H1 (cell line): ENCODE data around the gene GCLM. TPM values are rescaled to one million over a fixed set of nuclear protein-coding genes. Genes with fewer than 3 reads are reported as not detected.

Source experiments
- EGR1 ChIP-seq: IDR thresholded peaks from 2 replicates; pipeline ENCODE4 v1.6.1; 2011; ENCODE audit warnings: low read depth, low read length, borderline replicate concordance
- EZH2 ChIP-seq: fragments of 200-600 bp; sonication (generic); IDR thresholded peaks from 2 replicates; pipeline ENCODE4 v1.7.1; 2012; ENCODE audit warnings: low read depth, mild to moderate bottlenecking, moderate library complexity, low read length, inconsistent platforms; ENCODE audit not compliant: severe bottlenecking
- RBBP5 ChIP-seq: IDR thresholded peaks from 2 replicates; pipeline ENCODE4 v1.7.1; 2012; ENCODE audit warnings: low read depth, mild to moderate bottlenecking, inconsistent platforms, low read length, moderate library complexity, borderline replicate concordance
- RFX5 ChIP-seq: IDR thresholded peaks from 2 replicates; pipeline ENCODE4 v1.6.1; 2011; ENCODE audit warnings: low read depth, low read length, improper control_type of control experiment, borderline replicate concordance
- SIRT6 ChIP-seq: IDR thresholded peaks from one replicate; pipeline ENCODE4 v1.7.1; 2012; ENCODE audit warnings: low read length, inconsistent platforms
- SP1 ChIP-seq: IDR thresholded peaks from 2 replicates; pipeline ENCODE4 v1.6.1; 2011; ENCODE audit warnings: low read depth, low read length
- SRF ChIP-seq: IDR thresholded peaks from 2 replicates; pipeline ENCODE4 v1.6.1; 2011; ENCODE audit warnings: mild to moderate bottlenecking, low read depth, low read length, moderate library complexity
- YY1 ChIP-seq: IDR thresholded peaks from 2 replicates; pipeline ENCODE4 v1.6.1; 2011; ENCODE audit warnings: low read depth, mild to moderate bottlenecking, low read length
- polyA plus RNA-seq, 7 experiments: library from polyadenylated mRNA; depleted of rRNA in 3 of 7; stranded (reverse) in 5 of 7; unstranded in 2 of 7; fragments of >200 nt in 5 of 7; fragments of 200-250 nt in 2 of 7; gene quantifications; 1 replicate in 5 of 7; 2 replicates in 1 of 7; 4 replicates in 1 of 7; pipeline versions ENCODE4 v1.2.1 to v1.2.3, GENCODE V29; 2011 to 2013; ENCODE audit warnings: missing spikeins in 2 of 7, mixed read lengths in 2 of 7
- total RNA-seq: library from RNA; stranded (reverse); fragmentation: NEBNext Ultra II Directional; extraction: Animal tissue kit (Norgen Biotek cat#: 25700); gene quantifications from 2 replicates; pipeline ENCODE4 v1.2.1, GENCODE V29; 2021
- TF ChIP-seq, protein P1 (sequence below): fragments of 300-600 bp; sonication (generic); IDR thresholded peaks from 2 replicates; pipeline ENCODE4 v1.7.1; 2012; ENCODE audit warnings: low read length, moderate library complexity, mild to moderate bottlenecking, inconsistent platforms; ENCODE audit not compliant: insufficient replicate concordance
- TF ChIP-seq, protein P2 (sequence below): IDR thresholded peaks from 2 replicates; pipeline ENCODE4 v1.6.1; 2011; ENCODE audit warnings: low read depth, mild to moderate bottlenecking, low read length; ENCODE audit not compliant: insufficient read depth
- TF ChIP-seq, protein P3 (sequence below): IDR thresholded peaks from 2 replicates; pipeline ENCODE4 v1.6.1; 2011; ENCODE audit warnings: low read length, improper control_type of control experiment

Gene GCLM
- total and polyA plus RNA-seq, 2 of the 8 experiments (the other 6 are each of a cell fraction or from before 2014, with no cell fraction given) = 3.1 to 12.8 TPM

DNA sequence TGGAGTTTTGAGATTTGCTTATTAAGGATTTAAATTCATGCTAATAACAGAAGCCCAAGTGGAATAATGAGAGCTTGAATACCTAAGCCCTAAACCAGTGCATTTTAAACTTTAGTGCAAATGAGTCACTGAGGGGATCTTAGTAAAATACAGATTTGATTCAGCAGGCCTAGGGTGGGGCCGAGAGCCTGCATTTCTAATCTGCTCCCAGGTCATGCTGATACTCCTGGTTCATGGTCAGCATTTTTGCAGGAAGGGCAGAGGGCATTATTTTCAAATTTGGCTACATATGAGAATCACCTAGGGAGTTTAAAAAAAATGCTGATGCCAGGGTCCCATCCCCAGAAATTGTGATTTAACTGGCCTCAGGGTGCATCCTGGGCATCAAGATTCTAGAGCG, 69.5 kb downstream of the GCLM start (continued):
- TF ChIP-seq, protein P1, sequence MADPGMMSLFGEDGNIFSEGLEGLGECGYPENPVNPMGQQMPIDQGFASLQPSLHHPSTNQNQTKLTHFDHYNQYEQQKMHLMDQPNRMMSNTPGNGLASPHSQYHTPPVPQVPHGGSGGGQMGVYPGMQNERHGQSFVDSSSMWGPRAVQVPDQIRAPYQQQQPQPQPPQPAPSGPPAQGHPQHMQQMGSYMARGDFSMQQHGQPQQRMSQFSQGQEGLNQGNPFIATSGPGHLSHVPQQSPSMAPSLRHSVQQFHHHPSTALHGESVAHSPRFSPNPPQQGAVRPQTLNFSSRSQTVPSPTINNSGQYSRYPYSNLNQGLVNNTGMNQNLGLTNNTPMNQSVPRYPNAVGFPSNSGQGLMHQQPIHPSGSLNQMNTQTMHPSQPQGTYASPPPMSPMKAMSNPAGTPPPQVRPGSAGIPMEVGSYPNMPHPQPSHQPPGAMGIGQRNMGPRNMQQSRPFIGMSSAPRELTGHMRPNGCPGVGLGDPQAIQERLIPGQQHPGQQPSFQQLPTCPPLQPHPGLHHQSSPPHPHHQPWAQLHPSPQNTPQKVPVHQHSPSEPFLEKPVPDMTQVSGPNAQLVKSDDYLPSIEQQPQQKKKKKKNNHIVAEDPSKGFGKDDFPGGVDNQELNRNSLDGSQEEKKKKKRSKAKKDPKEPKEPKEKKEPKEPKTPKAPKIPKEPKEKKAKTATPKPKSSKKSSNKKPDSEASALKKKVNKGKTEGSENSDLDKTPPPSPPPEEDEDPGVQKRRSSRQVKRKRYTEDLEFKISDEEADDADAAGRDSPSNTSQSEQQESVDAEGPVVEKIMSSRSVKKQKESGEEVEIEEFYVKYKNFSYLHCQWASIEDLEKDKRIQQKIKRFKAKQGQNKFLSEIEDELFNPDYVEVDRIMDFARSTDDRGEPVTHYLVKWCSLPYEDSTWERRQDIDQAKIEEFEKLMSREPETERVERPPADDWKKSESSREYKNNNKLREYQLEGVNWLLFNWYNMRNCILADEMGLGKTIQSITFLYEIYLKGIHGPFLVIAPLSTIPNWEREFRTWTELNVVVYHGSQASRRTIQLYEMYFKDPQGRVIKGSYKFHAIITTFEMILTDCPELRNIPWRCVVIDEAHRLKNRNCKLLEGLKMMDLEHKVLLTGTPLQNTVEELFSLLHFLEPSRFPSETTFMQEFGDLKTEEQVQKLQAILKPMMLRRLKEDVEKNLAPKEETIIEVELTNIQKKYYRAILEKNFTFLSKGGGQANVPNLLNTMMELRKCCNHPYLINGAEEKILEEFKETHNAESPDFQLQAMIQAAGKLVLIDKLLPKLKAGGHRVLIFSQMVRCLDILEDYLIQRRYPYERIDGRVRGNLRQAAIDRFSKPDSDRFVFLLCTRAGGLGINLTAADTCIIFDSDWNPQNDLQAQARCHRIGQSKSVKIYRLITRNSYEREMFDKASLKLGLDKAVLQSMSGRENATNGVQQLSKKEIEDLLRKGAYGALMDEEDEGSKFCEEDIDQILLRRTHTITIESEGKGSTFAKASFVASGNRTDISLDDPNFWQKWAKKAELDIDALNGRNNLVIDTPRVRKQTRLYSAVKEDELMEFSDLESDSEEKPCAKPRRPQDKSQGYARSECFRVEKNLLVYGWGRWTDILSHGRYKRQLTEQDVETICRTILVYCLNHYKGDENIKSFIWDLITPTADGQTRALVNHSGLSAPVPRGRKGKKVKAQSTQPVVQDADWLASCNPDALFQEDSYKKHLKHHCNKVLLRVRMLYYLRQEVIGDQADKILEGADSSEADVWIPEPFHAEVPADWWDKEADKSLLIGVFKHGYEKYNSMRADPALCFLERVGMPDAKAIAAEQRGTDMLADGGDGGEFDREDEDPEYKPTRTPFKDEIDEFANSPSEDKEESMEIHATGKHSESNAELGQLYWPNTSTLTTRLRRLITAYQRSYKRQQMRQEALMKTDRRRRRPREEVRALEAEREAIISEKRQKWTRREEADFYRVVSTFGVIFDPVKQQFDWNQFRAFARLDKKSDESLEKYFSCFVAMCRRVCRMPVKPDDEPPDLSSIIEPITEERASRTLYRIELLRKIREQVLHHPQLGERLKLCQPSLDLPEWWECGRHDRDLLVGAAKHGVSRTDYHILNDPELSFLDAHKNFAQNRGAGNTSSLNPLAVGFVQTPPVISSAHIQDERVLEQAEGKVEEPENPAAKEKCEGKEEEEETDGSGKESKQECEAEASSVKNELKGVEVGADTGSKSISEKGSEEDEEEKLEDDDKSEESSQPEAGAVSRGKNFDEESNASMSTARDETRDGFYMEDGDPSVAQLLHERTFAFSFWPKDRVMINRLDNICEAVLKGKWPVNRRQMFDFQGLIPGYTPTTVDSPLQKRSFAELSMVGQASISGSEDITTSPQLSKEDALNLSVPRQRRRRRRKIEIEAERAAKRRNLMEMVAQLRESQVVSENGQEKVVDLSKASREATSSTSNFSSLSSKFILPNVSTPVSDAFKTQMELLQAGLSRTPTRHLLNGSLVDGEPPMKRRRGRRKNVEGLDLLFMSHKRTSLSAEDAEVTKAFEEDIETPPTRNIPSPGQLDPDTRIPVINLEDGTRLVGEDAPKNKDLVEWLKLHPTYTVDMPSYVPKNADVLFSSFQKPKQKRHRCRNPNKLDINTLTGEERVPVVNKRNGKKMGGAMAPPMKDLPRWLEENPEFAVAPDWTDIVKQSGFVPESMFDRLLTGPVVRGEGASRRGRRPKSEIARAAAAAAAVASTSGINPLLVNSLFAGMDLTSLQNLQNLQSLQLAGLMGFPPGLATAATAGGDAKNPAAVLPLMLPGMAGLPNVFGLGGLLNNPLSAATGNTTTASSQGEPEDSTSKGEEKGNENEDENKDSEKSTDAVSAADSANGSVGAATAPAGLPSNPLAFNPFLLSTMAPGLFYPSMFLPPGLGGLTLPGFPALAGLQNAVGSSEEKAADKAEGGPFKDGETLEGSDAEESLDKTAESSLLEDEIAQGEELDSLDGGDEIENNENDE = no peak
- no peak for TF ChIP-seq SIRT6
- TF ChIP-seq SP1 = no peak
- TF ChIP-seq EZH2 = no peak
- TF ChIP-seq SRF = no peak
- TF ChIP-seq RFX5 = no peak
- TF ChIP-seq, protein P2, sequence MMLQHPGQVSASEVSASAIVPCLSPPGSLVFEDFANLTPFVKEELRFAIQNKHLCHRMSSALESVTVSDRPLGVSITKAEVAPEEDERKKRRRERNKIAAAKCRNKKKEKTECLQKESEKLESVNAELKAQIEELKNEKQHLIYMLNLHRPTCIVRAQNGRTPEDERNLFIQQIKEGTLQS = no peak
- TF ChIP-seq, protein P3, sequence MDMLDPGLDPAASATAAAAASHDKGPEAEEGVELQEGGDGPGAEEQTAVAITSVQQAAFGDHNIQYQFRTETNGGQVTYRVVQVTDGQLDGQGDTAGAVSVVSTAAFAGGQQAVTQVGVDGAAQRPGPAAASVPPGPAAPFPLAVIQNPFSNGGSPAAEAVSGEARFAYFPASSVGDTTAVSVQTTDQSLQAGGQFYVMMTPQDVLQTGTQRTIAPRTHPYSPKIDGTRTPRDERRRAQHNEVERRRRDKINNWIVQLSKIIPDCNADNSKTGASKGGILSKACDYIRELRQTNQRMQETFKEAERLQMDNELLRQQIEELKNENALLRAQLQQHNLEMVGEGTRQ = no peak
- TF ChIP-seq RBBP5 = no peak
- no peak for TF ChIP-seq EGR1
- no peak for TF ChIP-seq YY1
